PC-9 (cell line): Measurements from ENCODE around the gene BMF.
"Not testable (repeated sequence)": the region's sequence is repeated elsewhere in the genome, so short reads cannot be mapped to it uniquely, and the experiment has no call there.

Source experiments
- CTCF ChIP-seq: fragments of 200-600 bp; sonication (generic); conservative IDR thresholded peaks from 2 replicates; pipeline ENCODE4 v1.6.1; 2017; ENCODE audit warnings: mixed run types, antibody characterized with exemption, mild to moderate bottlenecking, moderate library complexity
- EZH2 ChIP-seq: fragments of 200-600 bp; sonication (generic); IDR thresholded peaks from 2 replicates; pipeline ENCODE4 v1.8.0; 2017; ENCODE audit warnings: antibody characterized with exemption, low read depth

- TF ChIP-seq CTCF, EZH2: not testable (repeated sequence)
Measured at GRCh38 chr15:40122989-40123388, 14.3 kb upstream of the BMF start.
